ENCODE results near the gene MRPL24.

MRPL24 gene

DNA sequence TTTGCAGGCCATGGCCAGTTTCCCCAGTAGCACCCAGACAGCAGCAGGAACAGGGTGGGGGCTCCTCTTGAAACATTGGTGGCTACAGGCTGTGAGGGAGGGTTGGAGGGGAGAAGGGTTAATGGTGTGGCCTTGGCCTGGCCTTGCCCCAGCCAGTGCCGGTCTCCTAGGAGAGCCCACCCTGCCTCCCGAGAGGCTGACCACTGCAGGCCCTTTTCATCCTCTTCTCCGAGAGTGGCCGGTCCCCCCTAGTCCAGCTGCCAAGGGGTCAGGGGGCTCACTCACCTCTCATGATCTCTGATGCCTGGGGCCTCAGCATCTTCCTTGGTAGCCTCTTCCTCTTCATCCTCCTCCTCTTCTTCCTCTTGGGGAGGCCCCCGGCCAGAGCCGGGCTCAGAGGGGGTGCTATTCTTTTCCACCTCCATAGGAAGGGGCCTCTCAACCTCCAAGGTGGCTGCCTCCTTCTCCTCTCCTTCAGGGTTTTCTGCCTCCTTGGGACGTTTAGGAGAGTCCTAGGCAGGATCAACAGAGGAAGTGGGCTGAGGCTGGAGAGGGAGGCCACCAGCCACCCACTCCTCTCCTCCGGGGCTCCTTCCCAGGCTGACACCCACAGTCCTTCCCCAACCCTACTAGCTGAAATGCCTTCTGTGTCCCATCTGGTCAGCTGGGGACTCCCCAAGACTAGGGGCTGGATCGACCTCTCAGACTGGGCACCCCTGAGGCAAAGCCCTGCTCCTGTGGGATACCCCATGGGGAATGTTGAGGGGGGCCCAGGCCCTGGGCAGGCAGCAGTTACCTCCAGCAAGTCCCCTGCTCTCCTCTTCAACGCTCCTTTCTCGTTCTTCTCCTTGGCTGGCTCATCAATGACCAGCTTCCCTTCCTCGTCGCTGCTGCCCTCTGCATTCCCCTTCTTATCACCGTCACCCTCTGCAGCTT is 2.7 kb upstream of the MRPL24 start:
- no peak overlapping the region for H3K4me3 ChIP-seq (ENCODE audit: insufficient read depth, low read depth, low read length)
- 95 to 96% methylated on average over 14 of the region's 14 CpGs for WGBS, 2 experiments
- no peaks in the 10 kb centered on the region for H3K9me3 ChIP-seq (ENCODE audit: control insufficient read depth, low read length)
- H3K4me1 ChIP-seq (ENCODE audit: control insufficient read depth, insufficient read depth, low read length) = peaks cover 38% of the 10 kb centered on the region
- H3K27ac ChIP-seq (ENCODE audit: insufficient read depth, low read depth, low read length, poor library complexity, severe bottlenecking) = no peak overlapping the region
- no peaks in the 10 kb centered on the region for H3K27me3 ChIP-seq (ENCODE audit: control insufficient read depth, insufficient read depth, low read length, poor library complexity, severe bottlenecking)
- H3K36me3 ChIP-seq (ENCODE audit: control insufficient read depth, insufficient read depth, low read length) = peaks cover 18% of the 10 kb centered on the region

DNA sequence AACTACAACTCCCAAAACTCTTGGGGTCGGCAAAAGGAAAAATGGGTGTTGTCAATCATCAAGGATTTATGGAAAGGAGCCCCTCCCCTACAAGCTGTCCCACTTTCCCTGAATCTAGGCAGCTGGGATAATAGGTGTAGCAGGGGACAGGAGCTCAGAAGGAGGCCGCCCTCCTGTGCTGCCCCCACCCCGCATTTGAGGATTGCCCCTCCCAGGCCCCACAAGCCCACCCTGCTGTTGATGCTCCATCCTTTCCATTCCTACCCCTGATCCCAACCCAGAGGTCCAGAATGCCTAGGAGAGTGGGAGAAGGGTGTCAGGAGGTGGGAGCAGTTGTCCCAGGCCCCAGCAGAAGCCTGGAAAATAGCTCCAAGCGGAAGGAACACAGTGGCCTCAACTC is 1.9 kb upstream of the MRPL24 start:
- Histone ChIP-seq H3K27me3 (ENCODE audit: control insufficient read depth, insufficient read depth, low read length, poor library complexity, severe bottlenecking) (no peaks in the 10 kb centered on the region), H3K9me3 (ENCODE audit: control insufficient read depth, low read length) (no peaks in the 10 kb centered on the region), H3K27ac (ENCODE audit: insufficient read depth, low read depth, low read length, poor library complexity, severe bottlenecking) (peak overlapping the region; percentile 8), H3K36me3 (ENCODE audit: control insufficient read depth, insufficient read depth, low read length) (peaks cover 18% of the 10 kb centered on the region), H3K4me3 (ENCODE audit: insufficient read depth, low read depth, low read length) (no peak overlapping the region), H3K4me1 (ENCODE audit: control insufficient read depth, insufficient read depth, low read length) (peaks cover 30% of the 10 kb centered on the region)
- WGBS, 2 experiments = 91 to 97% methylated on average over 4 of the region's 4 CpGs

DNA sequence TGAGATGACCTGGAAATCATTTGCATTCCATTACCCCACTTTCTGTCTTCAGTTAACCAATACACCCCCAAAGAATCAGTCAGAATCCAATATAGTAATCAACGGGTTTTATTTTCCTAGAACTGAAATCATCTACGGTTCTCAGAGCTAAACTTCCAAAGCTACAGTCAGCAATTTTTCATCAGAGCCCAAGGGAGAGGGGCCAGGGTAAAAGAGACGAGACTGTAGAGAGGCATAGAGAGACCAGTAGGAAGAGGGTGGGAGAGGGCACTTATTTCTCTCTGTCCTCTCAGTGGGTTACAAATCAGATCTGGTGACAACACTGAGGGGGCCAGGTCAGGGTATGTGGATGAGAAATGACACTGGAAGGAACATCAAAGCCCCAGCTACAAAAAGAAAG is 1.1 kb upstream of the MRPL24 start:
- WGBS, 2 experiments = 94 to 99% methylated on average over 3 of the region's 3 CpGs
- Histone ChIP-seq H3K4me1 (ENCODE audit: control insufficient read depth, insufficient read depth, low read length) (peaks cover 24% of the 10 kb centered on the region), H3K36me3 (ENCODE audit: control insufficient read depth, insufficient read depth, low read length) (peaks cover 18% of the 10 kb centered on the region), H3K27me3 (ENCODE audit: control insufficient read depth, insufficient read depth, low read length, poor library complexity, severe bottlenecking) (no peaks in the 10 kb centered on the region), H3K4me3 (ENCODE audit: insufficient read depth, low read depth, low read length) (no peak overlapping the region), H3K27ac (ENCODE audit: insufficient read depth, low read depth, low read length, poor library complexity, severe bottlenecking) (peak overlapping the region; percentile 63), H3K9me3 (ENCODE audit: control insufficient read depth, low read length) (no peaks in the 10 kb centered on the region)

DNA sequence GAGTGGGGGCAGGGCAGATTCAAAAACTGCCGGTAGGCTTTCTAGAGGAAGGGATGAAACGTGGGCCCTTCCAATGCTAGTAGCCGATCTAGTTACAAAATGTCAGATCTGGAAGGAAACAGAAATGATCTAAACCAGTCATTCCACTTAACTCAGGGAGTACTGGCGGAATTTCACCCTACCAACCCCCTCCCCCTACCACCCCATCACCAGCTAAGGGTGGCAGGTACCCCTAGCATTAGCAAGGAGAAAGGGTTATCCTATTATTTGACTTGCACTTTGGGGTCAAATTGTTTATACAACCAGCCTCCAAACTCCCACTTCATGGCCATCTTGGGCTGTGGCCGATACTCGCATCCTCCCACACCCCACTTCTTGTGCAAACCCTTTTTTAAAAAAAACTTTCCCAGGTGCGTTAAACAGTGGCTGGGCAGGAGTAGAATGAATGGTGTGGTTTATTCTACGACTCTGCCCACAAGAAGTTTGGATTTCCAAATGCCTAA is 644 bp upstream of the MRPL24 start:
- WGBS, 2 experiments = 49 to 53% methylated on average over 8 of the region's 8 CpGs
- Histone ChIP-seq H3K27ac (ENCODE audit: insufficient read depth, low read depth, low read length, poor library complexity, severe bottlenecking) (peak overlapping the region; percentile 77), H3K36me3 (ENCODE audit: control insufficient read depth, insufficient read depth, low read length) (peaks cover 19% of the 10 kb centered on the region), H3K9me3 (ENCODE audit: control insufficient read depth, low read length) (no peaks in the 10 kb centered on the region), H3K4me1 (ENCODE audit: control insufficient read depth, insufficient read depth, low read length) (peaks cover 24% of the 10 kb centered on the region), H3K4me3 (ENCODE audit: insufficient read depth, low read depth, low read length) (peak overlapping the region; percentile 2), H3K27me3 (ENCODE audit: control insufficient read depth, insufficient read depth, low read length, poor library complexity, severe bottlenecking) (no peaks in the 10 kb centered on the region)

DNA sequence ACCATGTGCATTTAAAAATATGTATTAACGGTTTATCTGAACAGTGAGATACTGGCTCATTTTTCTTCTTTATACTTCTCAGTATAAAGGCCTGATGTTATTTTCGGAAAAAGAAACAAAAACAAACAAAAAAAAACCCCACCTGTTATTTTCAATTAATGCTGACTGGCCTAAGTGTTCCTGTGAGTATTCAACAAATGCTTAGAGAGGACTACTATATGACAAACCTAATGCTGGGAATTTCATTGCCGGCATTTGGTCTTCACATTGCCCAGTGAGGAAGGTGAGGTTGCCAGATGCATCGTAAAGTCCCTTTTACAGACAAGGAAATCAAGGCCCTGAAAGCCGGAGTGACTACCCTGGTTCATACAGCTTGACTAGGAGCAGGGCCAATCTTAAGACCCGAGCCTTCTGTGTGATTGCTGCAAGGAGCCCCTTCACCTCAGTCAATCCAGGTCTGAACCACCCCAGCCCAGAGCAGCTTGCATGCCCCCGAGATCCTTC is 599 bp downstream of the MRPL24 start:
- Histone ChIP-seq H3K36me3 (ENCODE audit: control insufficient read depth, insufficient read depth, low read length) (peaks cover 23% of the 10 kb centered on the region), H3K9me3 (ENCODE audit: control insufficient read depth, low read length) (no peaks in the 10 kb centered on the region), H3K4me3 (ENCODE audit: insufficient read depth, low read depth, low read length) (peak overlapping the region; percentile 69), H3K27ac (ENCODE audit: insufficient read depth, low read depth, low read length, poor library complexity, severe bottlenecking) (peak overlapping the region; percentile 33), H3K4me1 (ENCODE audit: control insufficient read depth, insufficient read depth, low read length) (peaks cover 14% of the 10 kb centered on the region), H3K27me3 (ENCODE audit: control insufficient read depth, insufficient read depth, low read length, poor library complexity, severe bottlenecking) (no peaks in the 10 kb centered on the region)
- 35 to 41% methylated on average over 6 to 7 of the region's 7 CpGs for WGBS, 2 experiments

DNA sequence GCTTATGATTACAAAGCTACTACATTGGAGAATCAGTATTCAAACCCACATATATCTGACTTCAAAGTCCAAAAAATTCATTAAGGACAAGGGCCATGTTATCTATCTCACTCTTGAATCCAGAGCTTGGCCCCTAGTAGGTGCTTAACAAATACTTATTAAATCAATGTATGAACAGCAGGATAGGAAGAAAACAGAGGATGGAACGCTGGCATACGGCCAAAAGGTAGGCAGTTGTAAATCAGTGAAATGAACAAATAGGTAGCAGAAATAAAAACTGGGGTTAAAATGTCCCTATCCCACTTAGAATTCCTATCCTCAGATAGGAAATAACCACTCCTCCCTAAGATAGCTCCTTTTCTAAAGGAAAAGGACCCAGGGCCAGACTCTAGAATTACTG is 2.0 kb downstream of the MRPL24 start:
- H3K36me3 ChIP-seq (ENCODE audit: control insufficient read depth, insufficient read depth, low read length) = peaks cover 24% of the 10 kb centered on the region
- H3K4me3 ChIP-seq (ENCODE audit: insufficient read depth, low read depth, low read length) = no peak overlapping the region
- no peaks in the 10 kb centered on the region for H3K27me3 ChIP-seq (ENCODE audit: control insufficient read depth, insufficient read depth, low read length, poor library complexity, severe bottlenecking)
- no peaks in the 10 kb centered on the region for H3K9me3 ChIP-seq (ENCODE audit: control insufficient read depth, low read length)
- H3K27ac ChIP-seq (ENCODE audit: insufficient read depth, low read depth, low read length, poor library complexity, severe bottlenecking) = no peak overlapping the region
- 89 to 100% methylated on average over 2 of the region's 2 CpGs for WGBS, 2 experiments
- peaks cover 10% of the 10 kb centered on the region for H3K4me1 ChIP-seq (ENCODE audit: control insufficient read depth, insufficient read depth, low read length)

DNA sequence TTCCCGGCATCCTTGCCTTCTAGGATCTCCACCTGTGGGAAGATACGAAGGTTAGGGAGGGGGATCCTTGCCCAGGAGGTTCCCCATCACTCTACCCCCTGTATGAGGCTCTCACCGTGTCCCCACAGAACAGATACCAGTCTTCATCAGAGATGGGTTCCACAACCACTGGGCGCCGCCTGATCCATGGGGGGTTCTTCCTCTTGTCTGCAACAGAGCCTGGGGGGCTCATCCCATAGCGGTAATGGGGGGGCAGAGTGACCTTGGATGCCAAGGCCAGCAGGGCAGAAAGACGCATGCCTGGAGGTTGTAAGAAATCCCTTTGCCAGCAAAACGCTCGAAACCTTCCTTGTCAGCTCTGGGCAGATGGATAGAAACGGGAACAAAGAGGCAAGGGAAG is 2.5 kb downstream of the MRPL24 start:
- Histone ChIP-seq H3K4me1 (ENCODE audit: control insufficient read depth, insufficient read depth, low read length) (peaks cover 10% of the 10 kb centered on the region), H3K27me3 (ENCODE audit: control insufficient read depth, insufficient read depth, low read length, poor library complexity, severe bottlenecking) (no peaks in the 10 kb centered on the region), H3K36me3 (ENCODE audit: control insufficient read depth, insufficient read depth, low read length) (peaks cover 20% of the 10 kb centered on the region), H3K27ac (ENCODE audit: insufficient read depth, low read depth, low read length, poor library complexity, severe bottlenecking) (no peak overlapping the region), H3K4me3 (ENCODE audit: insufficient read depth, low read depth, low read length) (no peak overlapping the region), H3K9me3 (ENCODE audit: control insufficient read depth, low read length) (no peaks in the 10 kb centered on the region)
- 95 to 96% methylated on average over 10 of the region's 10 CpGs for WGBS, 2 experiments

DNA sequence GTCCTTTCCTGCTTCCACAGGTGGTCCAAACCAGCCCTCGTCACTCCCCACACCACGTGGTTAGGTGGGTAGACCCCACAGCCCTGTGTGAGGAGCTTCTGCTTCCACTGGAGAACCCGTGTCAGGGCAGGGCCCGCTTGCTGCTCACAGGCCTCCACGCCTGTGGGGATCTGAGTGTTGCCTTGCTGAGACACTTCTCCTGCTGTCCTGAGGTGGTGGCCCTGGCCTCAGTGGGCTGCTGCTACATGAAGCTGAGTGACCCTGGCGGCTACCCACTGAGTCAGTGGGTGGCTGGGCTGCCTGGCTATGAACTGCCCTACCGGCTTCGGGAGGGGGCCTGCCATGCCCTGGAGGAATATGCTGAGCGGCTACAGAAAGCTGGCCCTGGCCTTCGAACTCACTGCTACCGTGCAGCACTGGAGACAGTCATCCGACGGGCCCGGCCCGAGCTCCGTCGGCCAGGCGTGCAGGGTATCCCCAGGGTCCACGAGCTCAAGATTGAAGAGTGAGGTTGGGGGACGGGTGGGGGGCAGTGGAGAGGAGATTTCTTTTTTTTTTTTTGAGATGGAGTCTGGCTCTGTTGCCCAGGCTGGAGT is 6.8 kb downstream of the MRPL24 start:
- Histone ChIP-seq H3K27ac (ENCODE audit: insufficient read depth, low read depth, low read length, poor library complexity, severe bottlenecking) (no peak overlapping the region), H3K36me3 (ENCODE audit: control insufficient read depth, insufficient read depth, low read length) (peaks cover 11% of the 10 kb centered on the region), H3K9me3 (ENCODE audit: control insufficient read depth, low read length) (no peaks in the 10 kb centered on the region), H3K27me3 (ENCODE audit: control insufficient read depth, insufficient read depth, low read length, poor library complexity, severe bottlenecking) (no peaks in the 10 kb centered on the region), H3K4me1 (ENCODE audit: control insufficient read depth, insufficient read depth, low read length) (peaks cover 2% of the 10 kb centered on the region), H3K4me3 (ENCODE audit: insufficient read depth, low read depth, low read length) (no peak overlapping the region)
- 95 to 96% methylated on average over 20 of the region's 20 CpGs for WGBS, 2 experiments

DNA sequence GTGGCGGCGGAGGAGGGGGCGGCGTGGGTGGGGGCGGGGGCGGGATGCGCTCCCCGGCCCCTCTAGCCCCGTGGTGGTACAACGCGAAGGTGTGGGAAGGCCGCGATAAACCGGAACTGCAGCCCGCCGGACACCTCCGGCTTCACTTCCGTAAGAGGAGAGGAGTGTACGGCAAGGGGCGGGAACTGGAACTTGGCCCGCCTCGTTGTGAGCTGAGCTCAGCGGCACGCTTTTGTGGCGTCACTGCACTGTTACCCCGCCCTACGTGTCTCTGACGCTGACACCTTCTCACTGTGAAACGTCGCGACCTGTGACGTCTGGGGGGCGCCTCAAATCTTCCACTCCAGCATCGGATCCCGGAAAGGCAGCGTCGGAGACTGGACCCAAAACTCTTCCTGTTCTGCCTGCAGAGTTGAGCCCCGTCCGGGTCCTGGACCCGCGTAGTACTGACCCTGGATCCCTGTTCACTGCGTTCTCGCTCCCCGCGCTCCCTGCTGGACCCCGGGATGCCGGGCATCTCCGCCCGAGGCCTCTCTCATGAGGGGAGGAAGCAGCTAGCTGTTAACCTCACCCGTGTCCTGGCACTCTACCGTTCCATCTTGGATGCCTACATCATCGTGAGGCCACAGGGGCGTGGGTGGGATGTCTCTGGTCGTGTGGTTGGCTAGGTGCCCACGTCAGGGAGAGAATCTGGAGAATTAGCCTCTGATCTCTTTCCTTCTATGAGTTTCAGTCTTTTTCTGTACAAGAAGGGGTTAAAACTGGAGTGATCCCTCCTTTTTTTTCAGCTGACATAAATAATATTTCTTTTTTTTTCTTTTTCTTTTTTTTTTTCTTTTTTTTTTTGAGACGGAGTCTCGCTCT is 12.1 kb downstream of the MRPL24 start, which contains the start of gene ISG20L2:
Gene ISG20L2, minus strand, starts transcription at position 168 of the 864 bp plus-strand sequence. CDS start 1,114 bp downstream, outside the sequence.
- Histone ChIP-seq H3K9me3 (ENCODE audit: control insufficient read depth, low read length) (no peaks in the 10 kb centered on the region), H3K27me3 (ENCODE audit: control insufficient read depth, insufficient read depth, low read length, poor library complexity, severe bottlenecking) (no peaks in the 10 kb centered on the region), H3K36me3 (ENCODE audit: control insufficient read depth, insufficient read depth, low read length) (peaks cover 9% of the 10 kb centered on the region), H3K4me1 (ENCODE audit: control insufficient read depth, insufficient read depth, low read length) (peaks cover 26% of the 10 kb centered on the region), H3K27ac (ENCODE audit: insufficient read depth, low read depth, low read length, poor library complexity, severe bottlenecking) (peak within 1 kb of the TSS; percentile 92), H3K4me3 (ENCODE audit: insufficient read depth, low read depth, low read length) (peak within 1 kb of the TSS; percentile 100)
- 4% methylated on average over 57 of the region's 57 CpGs for WGBS, 2 experiments
